Fibroblast of the conjunctiva (primary cell): ENCODE results near the gene PAFAH2.

ENCODE experiments used
- DNase-seq: peaks from one replicate; pipeline ENCODE4 v3.0.0-alpha.2; 2010; ENCODE audit warnings: low read depth

The PAFAH2 gene

DNA sequence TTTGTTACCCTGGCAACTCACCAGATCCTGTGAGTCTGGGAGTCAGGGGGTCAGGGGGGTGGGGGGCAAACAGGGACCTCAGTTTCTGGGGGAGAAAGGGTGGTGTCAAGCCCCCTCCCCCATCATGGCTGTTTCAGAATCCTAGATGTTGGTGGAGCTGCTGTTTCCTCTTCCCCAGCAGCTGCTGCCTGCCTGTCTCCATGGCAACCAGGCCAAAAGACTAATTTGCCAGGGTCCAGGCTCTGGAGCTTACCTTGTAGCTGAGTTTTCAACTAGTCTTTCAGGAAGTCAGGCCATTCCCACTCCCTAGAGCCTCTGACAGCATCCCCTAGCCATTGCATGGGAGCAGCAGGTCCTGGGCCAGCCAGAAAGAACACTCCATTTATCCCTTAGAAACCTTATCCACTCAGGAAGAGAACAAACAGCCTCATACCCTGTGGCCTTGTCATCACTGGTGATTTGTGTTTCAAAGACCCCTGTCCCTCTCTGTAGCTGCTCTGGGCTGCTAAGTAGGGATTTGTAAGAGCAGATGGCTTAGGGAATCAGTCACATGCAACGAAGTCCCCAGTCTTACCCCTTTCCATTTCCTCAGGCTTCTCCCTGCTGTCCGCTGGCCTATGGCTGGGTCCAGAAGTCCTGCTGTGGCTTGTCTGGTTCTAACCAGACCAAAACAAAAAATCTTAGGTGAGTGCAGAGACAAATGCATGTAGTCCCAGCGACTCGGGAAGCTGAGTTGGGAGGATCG, 70.2 kb downstream of the PAFAH2 start:
- DNase-seq = no peak

DNA sequence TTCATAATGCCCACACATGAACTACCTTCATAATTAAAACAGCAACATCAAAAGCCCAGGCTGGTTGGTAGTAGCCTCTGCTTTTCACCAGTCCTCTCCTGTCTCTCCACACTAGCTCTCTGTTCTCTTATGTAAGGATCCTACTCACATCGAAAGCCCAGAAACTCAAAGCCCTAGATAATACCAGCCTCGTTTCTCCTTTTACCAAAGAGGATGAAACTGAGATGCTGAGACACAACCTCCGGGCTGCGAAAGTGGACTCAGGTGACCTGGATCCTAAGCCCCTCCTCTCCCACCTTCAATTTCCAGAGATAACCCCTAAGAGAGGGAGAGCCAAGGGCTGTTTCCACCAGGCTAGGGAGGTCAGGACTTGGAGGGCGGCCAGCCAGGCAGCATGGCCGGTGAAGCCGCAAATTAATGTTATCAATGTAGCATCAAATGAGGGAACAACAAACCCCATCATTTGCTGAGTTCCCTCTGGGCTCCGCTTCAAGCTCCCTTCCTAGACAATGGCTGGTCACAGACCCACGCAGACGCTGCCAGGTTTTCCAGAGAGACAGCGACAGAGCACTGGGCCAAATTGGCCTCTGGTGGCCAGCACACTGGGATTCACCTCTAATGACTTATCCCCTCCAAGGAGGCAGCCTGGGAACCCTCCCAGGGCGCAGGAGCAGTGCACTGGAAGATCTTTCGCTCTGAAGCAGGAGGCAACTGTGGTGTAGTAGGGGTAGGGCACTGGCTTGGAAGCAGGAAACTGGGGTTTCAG, 70.9 kb downstream of the PAFAH2 start:
- DNase-seq = no peak

DNA sequence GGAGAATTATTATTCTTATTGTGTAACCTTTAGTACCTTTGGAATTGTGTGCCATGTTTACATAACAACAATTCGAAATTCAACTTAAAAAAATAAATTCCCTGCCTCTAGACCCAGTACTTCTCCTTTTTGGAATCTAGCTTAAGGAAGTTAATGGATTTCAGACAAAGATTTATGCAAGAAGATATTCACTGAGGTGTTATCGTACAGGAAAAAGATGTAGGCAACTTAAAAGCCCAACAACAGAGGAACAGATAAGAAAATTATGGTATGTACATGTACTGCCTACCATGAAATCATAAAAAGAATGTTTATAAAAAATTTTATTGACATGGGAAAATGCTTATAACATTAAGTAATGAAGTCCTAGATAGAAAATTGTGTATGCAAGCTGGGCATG, 73.4 kb downstream of the PAFAH2 start:
- no peak for DNase-seq

DNA sequence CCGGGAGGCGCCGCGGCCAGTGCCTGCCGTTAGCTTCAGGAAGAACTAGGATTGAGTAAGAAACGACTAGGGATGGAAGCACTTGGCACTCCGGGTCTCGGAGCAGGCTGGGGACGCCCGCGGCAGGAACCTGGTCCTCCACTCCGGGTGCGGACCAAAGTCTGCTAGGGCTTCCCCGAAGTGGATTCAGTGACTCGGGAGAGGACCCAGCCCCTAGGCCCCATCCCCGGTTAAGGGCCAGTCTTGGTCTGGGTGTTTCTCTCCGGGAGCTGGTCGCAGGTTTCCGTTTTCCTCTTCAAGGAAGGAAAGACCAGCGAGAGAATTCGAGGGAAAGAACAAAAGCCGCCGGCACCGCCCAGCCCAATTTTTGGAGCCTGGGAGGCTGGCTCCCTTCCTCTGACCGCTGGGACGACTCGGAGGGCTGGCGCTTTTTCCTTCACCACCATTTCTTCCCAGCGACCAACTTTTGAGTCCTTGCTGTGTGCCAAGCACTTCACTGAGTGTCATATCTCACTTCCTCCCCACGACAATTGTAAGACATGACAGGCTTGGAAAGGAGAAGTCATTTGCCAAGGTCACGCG, 74.8 kb downstream of the PAFAH2 start:
- DNase-seq = no peak

DNA sequence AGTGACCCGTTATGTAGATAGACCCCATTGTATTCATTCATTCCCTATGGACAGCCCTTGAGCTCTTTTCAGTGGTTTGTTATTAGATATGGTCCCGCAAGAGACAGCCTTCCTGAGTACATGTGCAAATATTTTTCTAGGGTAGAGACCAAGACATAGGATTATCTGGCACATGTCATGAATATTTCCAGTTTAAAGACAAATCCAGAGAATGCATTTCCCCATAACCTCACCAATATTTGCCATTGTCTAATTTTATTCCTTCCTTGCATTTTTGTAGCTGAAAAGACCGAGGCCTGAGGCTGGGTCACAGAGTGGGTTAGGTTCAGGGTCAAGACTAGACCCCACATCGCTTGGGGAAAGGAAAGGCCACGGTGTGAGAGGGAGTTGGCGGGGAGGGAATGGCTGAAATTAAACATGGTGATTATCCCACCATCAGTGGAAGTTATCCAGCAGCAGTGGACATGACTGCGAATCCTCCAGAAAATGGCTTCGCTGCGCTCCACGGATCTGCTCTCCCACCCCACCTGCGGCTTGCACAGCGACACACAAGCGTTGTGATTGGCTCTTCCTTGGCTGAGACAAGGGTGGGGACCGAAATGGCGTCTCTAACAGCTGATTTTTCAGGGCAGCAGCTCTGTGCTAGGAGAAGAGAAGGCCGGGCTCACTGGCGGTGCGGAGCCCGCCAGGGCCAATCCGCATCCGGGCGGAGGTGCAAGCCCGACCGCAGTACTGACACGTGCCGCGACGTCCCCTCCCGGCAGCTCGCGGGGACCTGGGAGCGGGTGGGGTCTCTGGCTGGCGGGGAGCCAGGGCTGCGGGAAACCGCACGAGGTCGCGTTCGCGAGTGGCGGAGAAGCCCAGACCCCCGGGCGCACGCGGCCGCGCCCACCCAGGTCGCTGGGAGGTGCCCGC, 75.5 kb downstream of the PAFAH2 start:
- DNase-seq = no peak

DNA sequence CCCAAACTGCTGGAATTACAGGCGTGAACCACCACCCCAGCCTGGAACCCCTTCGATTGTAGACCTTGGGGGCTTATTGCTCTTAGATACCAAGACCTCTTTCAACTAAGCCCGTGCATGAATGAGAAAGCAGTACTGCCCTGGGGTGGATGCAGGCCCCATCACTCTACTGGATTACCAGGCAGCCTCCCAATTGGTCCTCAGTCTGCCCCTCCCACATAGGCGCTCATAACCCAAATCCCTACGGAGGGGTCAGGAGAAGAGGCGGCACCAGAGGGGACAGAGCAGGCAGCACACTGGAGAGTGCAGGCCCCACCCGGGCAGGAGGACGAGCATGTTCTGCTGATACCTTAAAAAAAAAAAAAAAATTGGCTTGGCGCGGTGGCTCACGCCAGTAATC, 79.2 kb downstream of the PAFAH2 start:
- no peak for DNase-seq

DNA sequence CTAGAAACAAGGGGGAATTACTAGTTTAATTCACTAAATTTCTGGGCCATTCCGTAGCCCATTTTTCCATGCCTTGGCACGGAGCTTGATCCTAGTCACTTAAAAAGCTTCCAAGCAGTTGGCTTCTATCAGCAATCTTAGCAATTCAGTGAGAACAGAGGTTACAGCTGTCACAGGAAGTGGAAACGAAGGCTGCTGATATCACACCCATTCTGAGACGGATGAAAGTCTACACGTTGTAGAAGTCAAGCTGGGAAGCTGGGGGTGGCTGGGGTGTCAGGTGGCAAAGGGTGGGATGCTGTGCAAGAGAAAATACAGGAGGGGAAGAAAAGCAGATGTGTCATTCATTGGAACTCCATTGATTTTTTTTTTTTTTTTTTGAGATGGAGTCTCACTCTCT, 79.9 kb downstream of the PAFAH2 start:
- DNase-seq = no peak

DNA sequence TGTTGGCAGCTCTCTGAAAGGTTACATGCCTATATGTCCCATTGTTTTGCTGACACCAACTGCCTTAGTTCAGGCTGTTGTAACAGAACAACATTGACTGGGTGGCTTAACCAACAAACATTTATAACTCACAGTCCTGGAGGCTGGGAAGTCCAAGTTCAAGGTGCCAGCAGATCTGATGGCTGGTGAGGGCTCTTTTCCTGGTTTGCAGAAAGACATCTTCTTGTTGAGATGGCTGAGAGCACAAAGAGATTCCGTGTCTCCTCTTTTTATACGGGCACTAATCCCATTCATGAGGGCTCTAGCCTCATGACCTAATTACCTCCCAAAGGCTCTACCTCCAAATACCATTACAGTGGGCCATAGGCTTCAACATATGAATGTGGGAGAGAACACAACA, 81.4 kb downstream of the PAFAH2 start:
- no peak for DNase-seq

DNA sequence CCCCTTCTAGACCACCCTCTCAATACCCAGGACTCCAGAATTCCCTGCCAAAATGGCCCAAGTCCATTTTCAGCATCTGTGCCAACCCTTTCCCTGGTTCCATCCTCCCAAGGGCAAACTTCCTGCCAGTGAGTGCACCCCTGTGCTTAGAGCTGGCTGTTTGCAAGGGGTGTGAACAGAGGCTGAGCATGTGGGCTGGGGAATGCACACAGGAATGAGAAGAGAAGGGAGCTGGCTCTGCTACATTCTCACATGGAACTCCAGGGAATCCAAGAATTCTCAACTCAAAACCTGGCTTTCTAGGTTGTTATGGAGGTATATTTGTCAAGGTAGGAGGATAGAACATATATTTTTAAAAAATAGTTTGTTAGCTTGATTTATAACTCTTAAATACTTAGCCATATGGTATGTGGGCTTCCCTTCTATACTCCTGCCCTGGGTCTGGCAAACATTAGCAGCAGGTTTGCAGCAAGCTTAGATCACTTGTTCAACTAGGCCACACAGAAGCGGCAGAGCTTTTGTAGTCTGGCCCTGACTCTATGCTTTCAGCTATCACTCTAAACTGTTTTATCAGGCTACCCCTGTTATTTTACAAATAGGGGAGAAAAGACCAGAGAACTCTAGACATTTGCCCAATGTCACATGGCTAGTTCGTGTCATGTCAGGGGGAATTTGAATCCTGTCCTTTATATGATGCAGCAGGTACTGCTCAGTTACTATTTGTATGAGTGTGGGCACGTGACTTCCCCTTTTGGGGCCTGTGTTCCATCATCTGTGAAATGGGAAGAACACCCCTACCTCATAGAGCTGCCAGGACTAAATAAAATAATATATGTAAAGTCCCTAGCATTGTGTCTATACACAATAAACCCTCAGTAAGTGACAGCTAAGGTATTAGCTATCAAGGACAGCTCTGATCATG, 83.5 kb downstream of the PAFAH2 start:
- DNase-seq = no peak

DNA sequence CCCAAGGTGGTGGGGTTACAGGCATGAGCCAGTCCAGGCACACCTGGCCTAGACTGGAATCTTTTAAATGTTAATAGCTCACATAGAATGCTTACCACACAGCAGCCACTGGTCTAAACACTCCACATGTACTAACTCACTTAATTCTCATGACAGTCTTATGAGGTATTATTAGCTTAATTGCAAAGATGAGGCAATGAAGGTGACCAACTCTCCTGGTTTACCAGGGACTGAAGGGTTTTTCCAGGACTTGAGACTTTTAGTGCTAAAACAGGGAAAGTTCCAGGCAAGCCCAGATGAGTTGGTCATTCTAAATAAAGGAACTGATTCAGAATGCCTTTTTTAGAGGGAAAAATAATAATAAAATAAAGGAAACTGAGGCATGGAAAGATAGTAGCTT, 84.7 kb downstream of the PAFAH2 start:
- DNase-seq = no peak

DNA sequence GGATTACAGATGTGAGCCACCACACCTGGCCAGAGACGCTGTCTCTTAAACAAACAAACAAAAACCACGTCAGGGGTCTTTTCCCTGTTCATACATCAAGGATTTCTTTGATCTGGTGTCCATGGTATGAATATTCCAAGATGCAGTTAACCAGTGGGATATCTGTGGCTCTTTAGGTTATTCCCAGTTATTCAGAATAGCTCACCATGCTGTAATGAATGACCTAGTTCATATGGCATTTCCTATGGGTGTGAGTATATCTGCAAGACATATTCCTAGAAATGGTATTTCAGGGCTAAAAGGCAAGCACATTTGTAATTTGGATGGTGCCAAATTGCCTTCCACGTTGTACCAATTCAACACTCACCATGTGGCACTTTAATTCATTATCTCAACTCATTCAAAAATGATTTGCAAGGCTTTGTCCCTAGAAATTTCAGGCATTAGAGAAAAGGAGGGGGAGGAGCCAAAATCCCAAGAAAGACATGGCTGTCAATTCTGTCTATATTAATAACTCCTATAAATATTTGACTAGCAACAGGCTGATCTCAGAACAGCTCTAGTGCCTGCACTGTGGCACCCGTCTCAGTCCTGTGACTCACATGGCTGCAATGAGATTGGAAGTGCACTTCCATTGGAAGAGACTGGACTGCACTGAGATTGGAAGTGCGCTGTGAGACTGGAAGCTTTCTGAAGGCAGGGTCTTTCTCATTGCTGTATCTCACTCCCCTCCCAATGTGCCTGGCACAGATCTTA, 85.6 kb downstream of the PAFAH2 start:
- no peak for DNase-seq

DNA sequence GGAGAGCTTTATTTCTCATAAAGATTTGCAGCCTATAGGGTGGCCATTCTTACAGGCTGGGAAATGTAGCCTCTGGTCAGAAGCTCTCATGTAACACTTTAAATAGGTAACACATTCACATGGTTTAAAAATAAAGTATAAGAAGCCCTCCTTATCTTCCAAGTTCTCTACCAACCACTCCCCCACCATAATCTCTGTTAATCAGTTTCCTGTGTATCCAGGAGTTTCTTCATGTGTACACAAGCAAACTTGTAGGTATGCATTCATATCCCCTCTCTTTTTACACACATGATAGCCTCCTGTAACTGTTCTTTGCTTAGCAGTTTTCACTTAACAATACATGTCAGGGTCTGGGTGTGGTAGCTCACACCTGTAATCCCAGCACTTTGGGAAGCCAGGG, 86.7 kb downstream of the PAFAH2 start:
- DNase-seq = no peak
